IMR-90 (cell line): ENCODE results near the gene ADGRV1. TPM values are rescaled to one million over a fixed set of nuclear protein-coding genes. Genes with fewer than 3 reads are reported as not detected.
"Not testable (repeated sequence)": the region's sequence is repeated elsewhere in the genome, so short reads cannot be mapped to it uniquely, and the experiment has no call there.

Experiments
- ATAC-seq: fragments of 200-7000 bp; cut with Tn5 transposase; 2 replicates; pipeline ENCODE4 v1.9.1; 2020; ENCODE audit warnings: low read depth, mild to moderate bottlenecking, moderate library complexity
- BruUV-seq: library from RNA; stranded (reverse); fragments of 400-500 nt; replicated peaks from 2 replicates; lab custom pipeline; 2021; lab: Mats Ljungman, UMichigan
- CTCF ChIA-PET: fragments of 300-600 bp; formaldehyde crosslinking; extraction: SDS; loops from one replicate; lab custom pipeline; 2021; ENCODE audit warnings: antibody characterized with exemption; lab: Yijun Ruan, JAX
- POLR2A ChIA-PET: fragments of 300-600 bp; sonication (Branson Sonifier 250); formaldehyde crosslinking; loops from one replicate; lab custom pipeline; 2022; ENCODE audit warnings: antibody characterized with exemption; ENCODE audit not compliant: unreplicated experiment; lab: Charles Lee
- DNase-seq: peaks from one replicate; pipeline ENCODE4 v3.0.0; 2013
- H2AFZ ChIP-seq: replicated peaks from 2 replicates; pipeline ENCODE3; 2013; ENCODE audit warnings: low read length, mild to moderate bottlenecking; ENCODE audit not compliant: poor library complexity
- H2AK5ac ChIP-seq: 2 replicates; pipeline ENCODE4 v1.6.1; 2013; ENCODE audit warnings: low read depth, low read length, inconsistent platforms
- H2AK9ac ChIP-seq: replicated peaks from 2 replicates; pipeline ENCODE3; 2013; ENCODE audit warnings: mild to moderate bottlenecking, low read depth, low read length, moderate library complexity; ENCODE audit not compliant: poor library complexity
- H2BK120ac ChIP-seq: 2 replicates; pipeline ENCODE4 v1.6.1; 2013; ENCODE audit warnings: low read depth, low read length, inconsistent platforms
- H2BK15ac ChIP-seq: 3 replicates; pipeline ENCODE4 v1.6.1; 2013; ENCODE audit warnings: low read depth, low read length, inconsistent platforms
- H2BK20ac ChIP-seq: 2 replicates; pipeline ENCODE4 v1.6.1; 2013; ENCODE audit warnings: low read depth, mild to moderate bottlenecking, inconsistent platforms, low read length, moderate library complexity
- H2BK5ac ChIP-seq: 2 replicates; pipeline ENCODE4 v1.6.1; 2013; ENCODE audit warnings: mild to moderate bottlenecking, low read depth, low read length, inconsistent platforms; ENCODE audit not compliant: poor library complexity, severe bottlenecking
- H3K14ac ChIP-seq: replicated peaks from 2 replicates; pipeline ENCODE4 v1.6.1; 2013; ENCODE audit warnings: low read depth, low read length, inconsistent platforms
- H3K18ac ChIP-seq: 2 replicates; pipeline ENCODE4 v1.6.1; 2013; ENCODE audit warnings: low read depth, low read length, control low read depth
- H3K23ac ChIP-seq: 2 replicates; pipeline ENCODE4 v1.6.1; 2013; ENCODE audit warnings: low read depth, low read length, inconsistent platforms
- H3K27ac ChIP-seq: 2 replicates; pipeline ENCODE4 v1.5.1; 2013; ENCODE audit warnings: mild to moderate bottlenecking, control low read depth, low read length; ENCODE audit not compliant: insufficient read depth
- H3K27me3 ChIP-seq: 2 replicates; pipeline ENCODE4 v1.6.1; 2013; ENCODE audit warnings: low read length; ENCODE audit not compliant: control insufficient read depth, insufficient read depth
- H3K36me3 ChIP-seq: 2 replicates; pipeline ENCODE4 v1.6.1; 2013; ENCODE audit warnings: low read length, mixed read lengths; ENCODE audit not compliant: control insufficient read depth, insufficient read depth
- H3K4ac ChIP-seq: 2 replicates; pipeline ENCODE4 v1.6.1; 2013; ENCODE audit warnings: low read depth, low read length, inconsistent platforms
- H3K4me1 ChIP-seq: 2 replicates; pipeline ENCODE4 v1.6.1; 2013; ENCODE audit warnings: low read length, mixed read lengths; ENCODE audit not compliant: control insufficient read depth, insufficient read depth
- H3K4me2 ChIP-seq: 2 replicates; pipeline ENCODE4 v1.6.1; 2013; ENCODE audit warnings: low read depth, mild to moderate bottlenecking, control low read depth, low read length, moderate library complexity
- H3K4me3 ChIP-seq: 2 replicates; pipeline ENCODE4 v1.5.1; 2013; ENCODE audit warnings: low read depth, mild to moderate bottlenecking, control low read depth, low read length, moderate library complexity; ENCODE audit not compliant: insufficient read depth
- H3K56ac ChIP-seq: 2 replicates; pipeline ENCODE4 v1.6.1; 2013; ENCODE audit warnings: low read length, inconsistent platforms; ENCODE audit not compliant: insufficient read depth; ENCODE audit errors: extremely low read depth
- H3K79me1 ChIP-seq, 2 experiments: 2 replicates each; pipeline ENCODE4 v1.6.1; 2013; ENCODE audit warnings: low read length in 2 of 2, inconsistent platforms in 1 of 2, low read depth in 1 of 2
- H3K9ac ChIP-seq: 2 replicates; pipeline ENCODE4 v1.6.1; 2013; ENCODE audit warnings: low read depth, low read length, control low read depth
- H3K9me1 ChIP-seq: 2 replicates; pipeline ENCODE4 v1.6.1; 2013; ENCODE audit warnings: low read length, inconsistent platforms; ENCODE audit not compliant: insufficient read depth
- H3K9me3 ChIP-seq: 2 replicates; pipeline ENCODE4 v1.6.1; 2013; ENCODE audit warnings: low read length; ENCODE audit not compliant: control insufficient read depth, insufficient read depth
- H4K20me1 ChIP-seq: 2 replicates; pipeline ENCODE4 v1.6.1; 2013; ENCODE audit warnings: low read length, inconsistent platforms; ENCODE audit not compliant: insufficient read depth
- H4K5ac ChIP-seq: 2 replicates; pipeline ENCODE4 v1.6.1; 2013; ENCODE audit warnings: mild to moderate bottlenecking, low read depth, low read length, control low read depth
- H4K8ac ChIP-seq, 2 experiments: 2 replicates each; pipeline ENCODE4 v1.6.1; 2013; ENCODE audit warnings: low read depth in 2 of 2, low read length in 2 of 2, control low read depth in 1 of 2, inconsistent platforms in 1 of 2
- H4K91ac ChIP-seq: 2 replicates; pipeline ENCODE4 v1.6.1; 2013; ENCODE audit warnings: low read depth, low read length, inconsistent platforms; ENCODE audit not compliant: insufficient read depth
- CEBPB ChIP-seq: IDR thresholded peaks from 2 replicates; pipeline ENCODE4 v1.6.1; 2012; ENCODE audit warnings: low read depth, low read length, improper control_type of control experiment
- CHD1 ChIP-seq: IDR thresholded peaks from 2 replicates; pipeline ENCODE4 v1.6.1; 2012; ENCODE audit warnings: low read depth, low read length, improper control_type of control experiment
- NFE2L2 ChIP-seq: fragments of 150-350 bp; IDR thresholded peaks from 2 replicates; pipeline ENCODE4 v1.6.1; 2016; ENCODE audit warnings: low read depth, mild to moderate bottlenecking, low read length
- RAD21 ChIP-seq: IDR thresholded peaks from 2 replicates; pipeline ENCODE4 v1.6.1; 2012; ENCODE audit warnings: low read length, improper control_type of control experiment
- USF2 ChIP-seq: fragments of 150-350 bp; IDR thresholded peaks from 2 replicates; pipeline ENCODE4 v1.6.1; 2017; ENCODE audit warnings: mild to moderate bottlenecking, antibody characterized with exemption, low read length, low read depth
- WGBS, 2 experiments: methylation state at CpG; one replicate each; pipeline versions ENCODE4 v1.1.5 to v1.1.7; 2013; ENCODE audit warnings: missing lambda C conversion rate in 2 of 2; ENCODE audit not compliant: insufficient read length in 1 of 2; ENCODE audit errors: extremely low coverage in 2 of 2; 5-methylcytosine and 5-hydroxymethylcytosine counted together
- dilution Hi-C: fragments of 300-500 bp; cut with HindIII; formaldehyde crosslinking; loops from one replicate; pipeline ENCODE4 v1.14.3; 2018; ENCODE audit warnings: low sequenced_read_pairs; ENCODE audit not compliant: unreplicated experiment
- in situ Hi-C: fragments of 300-500 bp; cut with MboI; formaldehyde crosslinking; loops from 3 replicates; pipeline ENCODE4 v1.14.3; 2019; ENCODE audit warnings: low sequenced_read_pairs, inconsistent platforms, mixed read lengths
- intact Hi-C: fragments of 100-400 bp; cut with micrococcal nuclease; formaldehyde crosslinking; loops from 2 replicates; pipeline ENCODE4 v1.10.0; 2022
- polyA plus RNA-seq, 3 experiments: library from polyadenylated mRNA; depleted of rRNA; stranded (reverse); fragments of >200 nt; gene quantifications; 2 replicates each; pipeline ENCODE4 v1.2.3, GENCODE V29; 2012; ENCODE audit warnings: low replicate concordance in 1 of 3
- total RNA-seq: library from RNA; depleted of rRNA; stranded (reverse); fragments of >200 nt; gene quantifications from 2 replicates; pipeline ENCODE4 v1.2.3, GENCODE V29; 2012

ADGRV1 gene
- total and polyA plus RNA-seq, 2 of the 4 experiments (the other 2 are of a cell fraction), result under 0.01 TPM; not detected in 1

- H3K27ac ChIP-seq, result no peak overlapping the region
- dilution Hi-C loops, result no loop called here
- H3K27me3 ChIP-seq, result peaks cover 6% of the 10 kb centered on the region
- no peak for ATAC-seq
- H3K36me3 ChIP-seq, result no peaks in the 10 kb centered on the region
- no peak overlapping the region for H2BK15ac ChIP-seq
- no peaks in the 10 kb centered on the region for H3K9me1 ChIP-seq
- no peak overlapping the region for H2AK5ac ChIP-seq
- no peak overlapping the region for H3K4ac ChIP-seq
- no peaks in the 10 kb centered on the region for H3K4me1 ChIP-seq
- H4K20me1 ChIP-seq, result no peaks in the 10 kb centered on the region
- H3K79me1 ChIP-seq, result no peaks in the 10 kb centered on the region
- TF ChIP-seq CEBPB, result no peak
- TF ChIP-seq NFE2L2, result no peak
- no peak for TF ChIP-seq USF2
- TF ChIP-seq CHD1, result no peak
- no peak for TF ChIP-seq RAD21
- H3K4me2 ChIP-seq, result no peak overlapping the region
- no peak overlapping the region for H2BK5ac ChIP-seq
- H3K4me3 ChIP-seq, result no peak overlapping the region
- no TSS peak for BruUV-seq
- H2BK20ac ChIP-seq, result no peak overlapping the region
- CTCF ChIA-PET, result interaction anchor here (0.6 kb wide), 1 partner anchor 268 kb away, joined by 5 read pairs; no protein-coding TSS in a partner anchor
- H2AFZ ChIP-seq, result no peak overlapping the region
- no peak overlapping the region for H3K14ac ChIP-seq
- H4K8ac ChIP-seq, result no peak overlapping the region
- no peak overlapping the region for H4K91ac ChIP-seq
- POLR2A ChIA-PET, result no interaction called here
- H3K9me3 ChIP-seq, result no peaks in the 10 kb centered on the region
- WGBS, 2 experiments, result no CpG with 5 or more reads among the region's 2 CpGs
- H2BK120ac ChIP-seq, result no peak overlapping the region
- in situ Hi-C loops, result no loop called here
- no peak overlapping the region for H3K9ac ChIP-seq
- H4K5ac ChIP-seq, result no peak overlapping the region
- no peak overlapping the region for H2AK9ac ChIP-seq
- no peak overlapping the region for H3K23ac ChIP-seq
- H3K18ac ChIP-seq, result no peak overlapping the region
- no peak for DNase-seq
- intact Hi-C loops, result no loop called here
- no peak overlapping the region for H3K56ac ChIP-seq
These were observed 503.5 kb downstream of the ADGRV1 start for GRCh38 chr5:91061946-91062562.

GRCh38 chr5:91063098-91063690 lies 504.6 kb downstream of the ADGRV1 start:
- H3K9me3 ChIP-seq, H3K9ac ChIP-seq, H4K5ac ChIP-seq, POLR2A ChIA-PET, H4K8ac ChIP-seq, H3K27ac ChIP-seq, H3K79me1 ChIP-seq, H2AK5ac ChIP-seq, H2AK9ac ChIP-seq, H2BK15ac ChIP-seq, intact Hi-C loops, H3K27me3 ChIP-seq, CTCF ChIA-PET, H2BK20ac ChIP-seq, H3K4me2 ChIP-seq, H3K9me1 ChIP-seq, H3K36me3 ChIP-seq, H3K4ac ChIP-seq, BruUV-seq, H3K18ac ChIP-seq, dilution Hi-C loops, H2BK120ac ChIP-seq, H3K56ac ChIP-seq, H3K4me3 ChIP-seq, H3K23ac ChIP-seq, H4K91ac ChIP-seq, H2BK5ac ChIP-seq, in situ Hi-C loops, H3K4me1 ChIP-seq, H3K14ac ChIP-seq, H4K20me1 ChIP-seq, H2AFZ ChIP-seq: not testable (repeated sequence)
- DNase-seq (peak; percentile 41), ATAC-seq (peak; percentile 54)
- WGBS, 2 experiments, result 80% methylated on average over 2 of the region's 9 CpGs; no CpG with 5 or more reads in 1 of the 2 experiments
